CD4-positive, alpha-beta T cell treated with Interleukin-12 subunit alpha and Interleukin-12 subunit beta, for 1 hour (primary cell): Measurements from ENCODE around the gene S100A2.

ENCODE experiments used
- DNase-seq: peaks from one replicate; pipeline ENCODE4 v3.0.0-alpha.2; 2020

S100A2 gene

DNA sequence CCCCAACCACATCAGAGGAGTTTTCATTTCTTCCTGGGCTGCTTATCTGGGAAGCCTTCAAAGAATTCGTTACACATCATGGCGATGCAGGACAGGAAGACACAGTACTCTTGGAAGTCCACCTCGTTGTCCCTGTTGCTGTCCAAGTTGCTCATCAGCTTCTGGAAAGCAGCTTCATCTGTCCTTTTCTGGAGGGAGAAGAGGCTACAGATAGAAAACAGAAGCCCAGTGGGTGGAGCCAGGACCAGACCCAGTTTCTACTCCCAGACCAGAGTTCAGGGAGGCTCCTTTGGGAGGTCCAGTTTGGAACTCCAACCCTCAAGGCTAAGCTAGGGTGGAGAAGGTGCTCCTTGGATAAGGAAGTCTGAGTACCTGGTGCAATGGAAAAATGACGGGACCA, 21.9 kb downstream of the S100A2 start:
- DNase-seq: no peak

DNA sequence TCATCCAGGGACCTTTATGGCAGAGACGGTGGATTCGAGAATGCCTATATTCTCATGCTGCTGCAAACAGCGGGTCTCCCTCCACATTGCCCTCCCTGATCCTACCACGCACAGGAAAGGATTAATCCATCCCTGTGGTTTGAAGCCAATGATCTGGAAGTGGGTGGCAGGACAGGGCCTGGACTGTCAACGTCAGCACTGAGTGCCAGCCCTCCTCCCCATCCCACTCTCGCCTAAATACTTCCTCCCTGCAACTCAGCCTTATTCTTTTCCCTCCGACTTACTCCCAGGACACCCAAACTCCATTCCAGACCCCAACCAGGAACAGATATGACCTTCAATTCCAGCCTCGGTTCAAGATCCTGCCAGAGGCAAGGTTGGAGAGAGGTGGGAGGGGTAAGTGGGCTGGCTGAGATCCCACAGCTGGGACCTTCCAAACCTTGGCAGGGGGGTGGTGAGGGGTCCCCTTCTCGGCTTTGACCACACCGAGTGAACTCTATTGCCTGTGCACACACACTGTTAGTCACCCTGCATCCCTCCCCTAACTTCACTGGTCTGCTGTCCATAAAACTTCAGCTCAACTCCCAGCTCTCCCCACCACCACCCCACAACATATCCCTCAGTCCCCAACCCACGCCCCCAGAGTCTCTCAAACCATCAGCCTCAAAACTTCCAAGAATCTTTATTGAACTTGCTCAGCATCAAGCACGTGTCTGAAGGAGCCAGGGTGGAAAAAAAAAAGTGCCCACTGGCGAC, 22.5 kb downstream of the S100A2 start:
- no peak for DNase-seq

DNA sequence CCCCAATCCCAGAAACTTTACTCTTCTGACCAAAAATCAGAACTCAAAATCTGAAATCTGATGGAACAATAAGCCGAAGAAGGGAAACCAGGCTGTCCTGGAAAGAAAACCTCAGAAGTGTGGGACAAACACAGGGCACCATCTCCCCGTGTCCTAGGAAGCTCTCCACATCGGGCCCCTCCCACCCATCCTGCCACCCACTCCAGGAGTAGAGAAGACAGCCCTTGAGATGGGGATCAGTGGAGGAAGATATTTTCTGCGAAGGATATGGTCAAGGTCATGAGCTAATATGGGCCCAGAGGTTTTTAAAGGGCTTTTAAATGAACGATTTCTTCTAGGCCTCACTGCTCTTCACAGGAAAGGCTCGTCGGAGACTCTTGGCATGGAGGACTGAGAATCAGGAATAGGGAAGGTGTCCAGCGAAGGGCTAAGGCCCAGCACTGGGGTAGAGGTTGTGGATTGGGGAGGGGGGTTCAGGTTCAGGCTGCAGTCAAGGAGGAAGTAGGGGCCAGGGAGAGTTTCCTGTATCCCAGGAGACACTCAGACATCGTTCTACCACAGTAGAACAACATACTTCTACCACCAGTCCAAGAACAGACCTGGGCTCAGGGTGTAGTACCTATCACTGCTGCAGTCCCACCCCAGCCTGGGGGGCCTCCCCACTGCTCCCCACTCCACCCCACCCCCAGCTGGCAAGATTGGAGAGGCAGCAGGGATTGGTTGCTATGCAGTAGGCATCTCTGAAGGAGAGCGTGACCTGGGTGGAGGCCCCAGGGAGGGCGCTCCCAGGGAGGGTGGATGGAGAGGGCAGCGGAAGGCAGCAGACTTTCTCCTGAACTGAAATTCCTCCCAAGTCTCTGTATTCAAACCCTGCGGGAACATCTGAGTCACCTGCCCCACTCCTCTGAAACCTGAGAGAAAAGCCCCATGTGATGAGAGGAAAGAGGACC, 23.7 kb downstream of the S100A2 start:
- DNase-seq: no peak

GRCh38 chr1:153540394-153541361, 25.0 kb downstream of the S100A2 start, which contains the start of gene S100A5:
TSS of gene S100A5 (minus strand) at chr1:153540934. CDS start at chr1:153540191, 743 bp downstream.
- peak; percentile 73 for DNase-seq

- no peak for DNase-seq
Observed at GRCh38 chr1:153539395-153540093, 26.1 kb downstream of the S100A2 start.

DNA sequence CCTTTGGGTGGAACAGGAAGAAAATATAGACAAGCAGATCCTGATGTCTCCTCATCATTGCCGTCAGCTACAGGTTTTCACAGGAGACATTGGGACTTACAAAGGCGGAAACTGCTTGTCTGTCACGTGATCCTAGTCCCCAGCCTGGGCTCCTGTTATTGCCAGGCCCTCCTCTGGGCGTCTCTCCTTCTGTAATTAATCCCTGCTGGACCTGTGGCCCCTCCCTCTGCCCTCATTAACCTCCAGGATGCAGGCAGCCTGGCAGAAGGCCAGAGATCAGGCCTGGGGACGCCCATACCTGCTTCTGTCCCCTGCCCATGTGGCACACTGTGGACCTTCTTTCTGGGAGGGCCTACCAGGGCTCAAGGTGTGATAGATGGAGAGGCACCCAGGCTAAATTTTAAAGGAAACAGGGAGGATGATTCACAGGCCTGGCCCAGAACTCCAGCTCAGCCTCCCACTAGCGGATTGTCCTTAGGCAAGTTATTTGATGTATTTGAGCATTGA, 27.3 kb downstream of the S100A2 start:
- DNase-seq: no peak

DNA sequence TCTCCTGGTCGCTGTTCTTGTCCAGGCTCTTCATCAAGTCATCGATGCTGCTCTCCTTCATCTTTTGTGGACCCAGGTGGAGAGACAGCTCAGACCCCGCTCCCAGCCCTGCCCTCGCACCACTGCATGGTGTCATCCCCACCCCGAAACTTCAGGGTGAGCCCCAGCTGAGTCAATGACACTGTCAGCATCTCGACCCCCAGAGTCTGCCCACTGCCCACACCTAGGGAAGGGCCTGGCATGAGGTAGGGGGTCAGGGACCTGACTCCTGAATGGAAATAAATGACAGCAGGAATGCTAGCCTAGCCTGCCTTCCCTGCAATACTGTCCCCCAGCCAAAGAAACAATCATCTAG, 28.3 kb downstream of the S100A2 start:
- no peak for DNase-seq

DNA sequence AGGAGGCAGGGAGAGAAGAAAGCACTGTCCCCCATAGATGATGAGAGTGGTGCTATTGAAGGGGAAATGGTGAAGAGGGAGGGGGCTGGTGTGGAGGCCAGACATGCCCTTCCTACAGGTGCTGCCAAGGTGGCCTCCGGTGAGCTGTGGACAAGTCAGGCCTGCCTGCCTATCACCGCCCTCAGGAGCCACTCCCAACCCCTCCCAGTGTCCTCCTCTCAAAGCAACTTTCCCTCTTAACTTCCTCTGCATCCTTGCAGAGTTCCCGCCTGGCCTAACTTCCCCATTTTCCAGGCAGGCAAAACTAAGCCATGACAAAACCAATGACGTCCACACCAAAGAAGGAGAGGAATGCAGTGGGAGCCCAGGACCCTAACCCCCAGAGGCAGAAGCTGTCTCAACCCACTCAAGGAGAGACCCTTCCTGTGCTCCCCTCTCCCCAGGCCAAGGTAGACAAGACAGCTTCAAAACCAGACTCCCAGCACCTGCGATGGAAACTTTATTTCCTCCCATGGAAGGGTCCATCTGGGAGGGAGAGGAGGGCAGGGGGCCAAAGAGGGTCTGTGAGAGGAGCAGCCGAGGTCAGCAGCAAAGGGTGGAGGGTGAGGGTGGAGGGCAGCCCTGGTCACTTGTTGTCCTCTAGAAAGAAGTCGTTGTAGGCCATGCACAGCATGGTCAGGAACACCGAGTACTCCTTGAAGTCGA, 28.8 kb downstream of the S100A2 start:
- DNase-seq: no peak

GRCh38 chr1:153536012-153536670, 29.5 kb downstream of the S100A2 start:
- DNase-seq: peak; percentile 87

- peak; percentile 54 for DNase-seq
Observed at GRCh38 chr1:153535242-153536011, 30.2 kb downstream of the S100A2 start, which contains the start of gene S100A6. TSS of gene S100A6 (minus strand) at chr1:153535991. CDS start at chr1:153535339, 652 bp downstream.

GRCh38 chr1:153534925-153535241, 30.8 kb downstream of the S100A2 start:
- DNase-seq: no peak

GRCh38 chr1:153534226-153534924, 31.3 kb downstream of the S100A2 start:
- no peak for DNase-seq

- DNase-seq: peak; percentile 17
Observed at GRCh38 chr1:153533689-153534201, 31.9 kb downstream of the S100A2 start.

DNA sequence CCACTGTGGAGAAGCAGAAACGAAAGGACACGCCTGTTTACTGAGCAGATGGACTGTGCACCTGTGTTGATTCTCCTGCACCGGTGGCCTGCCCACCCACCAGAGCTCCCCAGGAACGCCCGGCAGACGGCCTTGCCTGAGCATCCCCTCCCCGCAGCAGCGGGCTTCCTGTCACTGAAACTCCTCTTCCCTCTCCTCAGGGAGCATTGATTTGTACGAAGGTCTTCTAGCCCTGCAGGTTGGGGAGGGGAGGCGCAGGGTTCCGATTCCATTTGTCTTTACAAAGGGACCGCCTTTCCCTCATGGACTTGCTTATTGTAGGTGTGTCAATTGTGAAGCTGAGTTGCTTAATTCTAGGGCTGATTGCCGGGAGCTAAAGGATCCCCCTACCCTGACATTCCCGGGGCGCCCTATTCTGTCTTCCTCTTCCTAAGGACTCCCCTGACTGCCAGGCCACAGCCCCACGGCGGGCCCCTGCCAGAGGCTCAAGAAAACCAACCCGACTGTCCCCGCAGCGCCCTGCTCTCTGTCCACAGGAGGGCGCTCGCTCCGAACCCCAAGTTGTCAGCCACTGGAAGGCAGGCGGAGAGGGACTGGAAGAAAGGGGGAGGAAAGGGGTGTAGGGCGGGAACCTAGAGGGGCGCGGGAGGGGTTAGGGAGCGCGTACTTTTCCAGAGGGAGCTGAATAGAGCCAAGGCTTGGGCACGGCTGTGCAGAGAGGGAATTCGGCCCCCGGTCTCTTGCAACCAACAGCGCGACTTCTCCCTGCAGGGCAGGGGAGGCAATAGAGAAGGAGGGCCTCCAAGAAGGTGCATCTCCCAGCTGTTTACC, 32.7 kb downstream of the S100A2 start:
- DNase-seq: peak; percentile 81

- DNase-seq: peak; percentile 62
Observed at GRCh38 chr1:153532181-153532580, 33.5 kb downstream of the S100A2 start.

DNA sequence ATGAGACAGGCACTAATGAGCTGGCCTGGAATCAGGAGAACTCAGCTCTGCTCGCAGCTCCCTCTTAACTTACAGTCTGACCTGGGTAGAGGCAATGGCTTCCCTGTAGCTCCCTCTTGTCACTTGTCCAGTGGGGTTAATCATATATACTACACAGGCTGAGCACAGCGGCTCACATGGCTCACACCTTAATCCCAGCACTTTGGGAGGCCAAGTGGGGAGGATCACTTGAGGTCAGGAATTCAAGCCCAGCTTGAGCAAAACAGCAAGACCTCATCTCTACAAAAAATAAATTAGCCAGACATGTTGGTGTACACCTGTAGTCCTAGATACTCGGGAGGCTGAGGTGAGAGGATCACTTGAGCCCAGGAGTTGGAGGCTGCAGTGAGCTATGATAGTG, 34.0 kb downstream of the S100A2 start:
- no peak for DNase-seq

DNA sequence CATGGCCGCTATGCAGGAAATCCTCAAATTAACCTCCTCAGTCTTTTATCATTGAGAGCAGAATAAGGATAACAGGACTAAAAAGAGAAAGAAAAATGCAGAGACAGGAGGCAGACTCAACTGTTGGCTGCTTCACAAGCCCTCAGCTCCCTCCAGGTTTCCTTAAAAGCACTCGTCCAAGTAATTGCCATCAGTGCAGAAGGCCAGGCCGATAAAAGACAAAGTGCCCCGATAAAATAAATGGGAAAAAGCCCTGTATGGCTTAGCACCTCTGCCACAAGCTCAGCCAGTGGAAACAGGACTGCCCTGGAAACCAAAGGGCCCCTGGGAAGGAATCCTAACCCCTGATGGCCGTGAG, 38.0 kb downstream of the S100A2 start:
- DNase-seq: no peak
